GM12875 (cell line): Measurements from ENCODE around the gene FNTB.
"Not testable (repeated sequence)": the region's sequence is repeated elsewhere in the genome, so short reads cannot be mapped to it uniquely, and the experiment has no call there.

ENCODE experiments used
- H3K4me3 ChIP-seq: one replicate; pipeline ENCODE4 v1.5.1; 2011; ENCODE audit warnings: low read depth, low read length, control low read depth
- CTCF ChIP-seq: IDR thresholded peaks from 2 replicates; pipeline ENCODE4 v1.5.1; 2011; ENCODE audit warnings: low read depth, mild to moderate bottlenecking, control low read depth, inconsistent platforms, low read length, moderate library complexity, borderline replicate concordance; ENCODE audit not compliant: insufficient read depth

The FNTB gene

DNA sequence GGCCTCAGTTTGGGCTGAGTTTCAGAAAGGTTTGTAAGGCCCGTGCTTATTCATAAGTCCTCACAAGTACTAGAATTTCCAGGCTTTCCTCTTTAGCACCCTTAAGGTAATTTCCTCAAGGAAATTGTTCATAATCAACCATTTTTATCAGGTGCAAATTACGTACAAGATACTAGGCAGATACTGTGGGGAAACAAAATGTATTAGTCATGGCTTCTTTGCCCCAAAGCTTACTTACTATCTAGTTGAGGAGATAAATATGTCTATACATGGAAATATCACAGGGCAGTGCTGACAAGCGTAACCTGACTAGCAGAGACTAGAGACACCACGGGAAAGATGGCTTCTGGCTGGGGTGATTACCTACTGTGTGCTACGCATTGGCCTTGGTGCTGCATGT is 93.1 kb downstream of the FNTB start:
- no peak for TF ChIP-seq CTCF
- no peak overlapping the region for H3K4me3 ChIP-seq

DNA sequence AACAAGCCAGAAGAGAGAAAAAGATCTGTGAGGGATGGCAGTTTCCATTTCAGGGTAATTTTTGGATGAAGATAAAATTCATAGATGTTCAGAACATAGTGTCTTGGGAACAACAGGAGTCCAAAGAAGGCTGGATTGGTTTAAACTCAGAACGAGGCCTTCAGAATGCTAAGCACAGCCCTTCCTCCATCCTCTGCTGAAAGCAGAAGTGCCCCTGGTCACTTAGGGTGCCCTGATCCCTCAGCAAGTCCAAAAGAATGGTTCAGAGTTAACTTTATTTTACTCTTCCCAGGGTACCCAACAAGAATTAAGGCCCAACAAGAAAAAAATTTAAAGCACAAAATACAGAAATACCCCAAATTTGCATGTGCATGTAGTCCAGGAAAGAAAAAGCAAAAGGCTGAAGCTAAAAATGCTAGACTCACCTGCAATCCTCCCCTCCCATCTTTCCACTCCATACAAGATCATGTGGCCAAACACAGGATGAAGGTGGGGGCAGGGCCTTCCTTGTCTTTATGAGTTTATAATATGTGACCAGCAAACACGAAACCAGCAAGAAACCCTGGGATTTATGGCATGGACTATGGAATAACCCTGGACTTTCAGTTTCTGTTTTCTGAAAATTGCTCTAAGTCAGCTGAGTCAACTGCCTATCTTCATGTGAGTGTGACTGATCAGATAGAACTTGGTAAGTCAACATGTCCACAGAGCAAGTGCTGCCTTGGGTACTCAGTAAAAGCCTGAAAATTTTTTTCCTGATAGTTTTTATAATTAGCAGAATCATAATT is 94.5 kb downstream of the FNTB start:
- no peak for TF ChIP-seq CTCF
- H3K4me3 ChIP-seq, result no peak overlapping the region

DNA sequence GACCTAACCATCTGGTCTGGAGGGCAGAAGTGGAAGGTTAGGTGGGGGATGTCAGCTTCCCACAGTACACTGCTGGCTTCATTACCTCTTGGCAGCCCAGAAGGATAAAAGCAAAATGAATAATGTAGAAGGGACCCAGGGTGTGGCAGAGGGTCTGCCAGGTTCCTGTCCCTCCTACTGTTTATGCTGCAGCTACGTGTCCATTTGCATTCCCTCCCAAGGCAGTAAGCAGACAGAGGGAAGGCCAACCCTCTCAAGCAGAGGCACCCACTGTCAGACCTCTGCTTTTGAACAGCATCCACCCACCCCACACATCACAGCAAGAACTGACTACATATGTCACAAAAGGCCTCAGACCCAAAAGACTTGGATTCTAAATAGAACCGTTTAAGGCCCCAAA is 96.2 kb downstream of the FNTB start:
- no peak for TF ChIP-seq CTCF
- H3K4me3 ChIP-seq, result no peak overlapping the region

DNA sequence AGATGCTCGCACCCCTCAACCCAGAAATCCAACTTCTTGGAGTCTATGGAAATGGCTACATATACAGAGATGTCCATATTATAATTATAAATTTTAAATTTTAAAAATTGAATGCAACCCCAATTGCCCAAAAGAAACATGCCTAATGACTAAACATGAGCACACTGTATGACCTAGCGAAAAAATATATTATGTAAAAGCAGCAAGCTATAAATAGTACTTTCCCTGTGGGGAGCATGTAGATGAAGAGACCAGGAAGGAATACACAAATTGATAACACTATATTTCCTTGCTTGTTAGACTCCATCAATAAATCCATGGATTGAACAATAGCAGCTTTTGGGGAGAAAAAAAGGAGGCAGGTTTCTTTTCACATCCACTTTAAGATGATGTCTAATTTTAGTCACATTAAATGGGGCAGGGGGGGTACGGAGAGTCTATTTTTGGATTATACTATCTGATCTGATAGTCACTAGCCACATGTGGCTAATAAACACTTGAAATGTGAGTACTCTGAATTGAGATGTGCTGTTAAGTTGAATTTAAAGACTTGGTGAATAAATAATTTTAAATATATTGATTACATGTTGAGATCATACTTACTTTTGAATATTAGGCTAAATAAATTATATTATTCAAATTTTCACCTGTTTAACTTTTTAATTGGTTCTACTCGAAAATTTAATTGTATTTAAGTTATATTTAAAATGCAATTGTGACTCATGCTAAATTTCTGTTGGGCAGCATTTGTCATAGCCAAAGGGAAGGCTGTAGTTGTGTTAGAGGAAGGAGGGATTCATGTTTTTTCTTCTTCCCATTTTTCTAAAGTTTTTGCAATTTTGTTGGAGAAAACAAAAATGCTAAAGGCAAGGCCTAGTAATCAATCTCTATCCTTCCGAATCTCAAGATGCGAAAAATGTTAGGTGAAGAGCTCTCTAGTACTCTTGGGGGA is 98.1 kb downstream of the FNTB start:
- no peak for TF ChIP-seq CTCF
- H3K4me3 ChIP-seq, result no peak overlapping the region

DNA sequence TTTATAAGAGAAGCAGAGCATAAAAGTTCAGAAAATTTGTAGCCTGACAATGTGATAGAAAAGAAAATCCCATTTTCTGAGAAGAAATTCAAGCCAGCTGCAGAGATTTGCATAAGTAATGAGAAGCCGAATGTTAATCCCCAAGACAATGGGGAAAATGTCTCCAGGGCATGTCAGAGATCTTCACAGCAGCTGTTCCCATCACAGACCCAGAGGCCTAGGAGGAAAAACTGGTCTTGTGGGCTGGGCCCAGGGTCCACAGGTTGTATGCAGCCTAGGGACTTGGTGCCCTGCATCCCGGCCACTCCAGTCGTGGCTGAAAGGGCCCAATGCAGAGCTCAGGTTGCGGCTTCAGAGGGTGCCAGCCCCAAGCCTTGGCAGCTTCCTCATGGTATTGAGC is 100.0 kb downstream of the FNTB start:
- H3K4me3 ChIP-seq, result not testable (repeated sequence)

- not testable (repeated sequence) for H3K4me3 ChIP-seq
Observed at GRCh38 chr14:65087835-65088234, 101.1 kb downstream of the FNTB start.

DNA sequence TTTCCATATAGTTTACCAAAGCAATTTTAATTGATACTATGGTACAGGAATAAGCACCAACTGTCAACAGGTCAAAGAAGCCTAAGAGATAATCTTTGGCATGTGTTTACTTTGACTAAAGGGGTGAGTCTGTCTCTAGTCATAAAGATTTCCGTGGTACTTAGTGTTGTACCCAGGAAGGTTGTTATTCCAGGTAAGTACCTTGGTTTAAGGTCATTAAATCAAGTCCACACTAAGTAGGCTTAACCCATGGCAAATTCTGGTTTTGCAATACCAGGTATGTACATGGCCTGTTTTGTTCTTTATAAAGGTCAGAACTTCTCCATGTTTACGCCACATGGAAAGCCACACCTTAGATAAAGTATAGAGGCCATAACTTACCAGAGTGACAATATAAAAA is 105.7 kb downstream of the FNTB start:
- no peak overlapping the region for H3K4me3 ChIP-seq
- no peak for TF ChIP-seq CTCF

GRCh38 chr14:65095633-65096205 is 109.0 kb downstream of the FNTB start:
- no peak for TF ChIP-seq CTCF
- H3K4me3 ChIP-seq, result no peak overlapping the region
